BE2C (cell line): ENCODE data around the gene MRPS10.

Experiments used
- DNase-seq: peaks from one replicate; pipeline ENCODE4 v3.0.0-alpha.2; 2020
- H3K27me3 ChIP-seq: fragments of 250-450 bp; sonication (Bioruptor Pico); 2 replicates; pipeline ENCODE4 v1.5.1; 2020; ENCODE audit warnings: mild to moderate bottlenecking
- H3K36me3 ChIP-seq: fragments of 250-450 bp; sonication (Bioruptor Pico); 2 replicates; pipeline ENCODE4 v1.5.1; 2020; ENCODE audit warnings: mild to moderate bottlenecking
- H3K4me1 ChIP-seq: fragments of 250-450 bp; sonication (Bioruptor Pico); 2 replicates; pipeline ENCODE4 v1.5.1; 2020
- H3K4me3 ChIP-seq: 2 replicates; pipeline ENCODE4 v1.5.1; 2011; ENCODE audit warnings: low read depth, low read length
- H3K9me3 ChIP-seq: fragments of 250-450 bp; sonication (Bioruptor Pico); 2 replicates; pipeline ENCODE4 v1.5.1; 2020
- TF ChIP-seq, protein P1 (sequence below): IDR thresholded peaks from 2 replicates; pipeline ENCODE4 v1.5.1; 2012; ENCODE audit warnings: mild to moderate bottlenecking, low read depth, low read length

The MRPS10 gene

DNA sequence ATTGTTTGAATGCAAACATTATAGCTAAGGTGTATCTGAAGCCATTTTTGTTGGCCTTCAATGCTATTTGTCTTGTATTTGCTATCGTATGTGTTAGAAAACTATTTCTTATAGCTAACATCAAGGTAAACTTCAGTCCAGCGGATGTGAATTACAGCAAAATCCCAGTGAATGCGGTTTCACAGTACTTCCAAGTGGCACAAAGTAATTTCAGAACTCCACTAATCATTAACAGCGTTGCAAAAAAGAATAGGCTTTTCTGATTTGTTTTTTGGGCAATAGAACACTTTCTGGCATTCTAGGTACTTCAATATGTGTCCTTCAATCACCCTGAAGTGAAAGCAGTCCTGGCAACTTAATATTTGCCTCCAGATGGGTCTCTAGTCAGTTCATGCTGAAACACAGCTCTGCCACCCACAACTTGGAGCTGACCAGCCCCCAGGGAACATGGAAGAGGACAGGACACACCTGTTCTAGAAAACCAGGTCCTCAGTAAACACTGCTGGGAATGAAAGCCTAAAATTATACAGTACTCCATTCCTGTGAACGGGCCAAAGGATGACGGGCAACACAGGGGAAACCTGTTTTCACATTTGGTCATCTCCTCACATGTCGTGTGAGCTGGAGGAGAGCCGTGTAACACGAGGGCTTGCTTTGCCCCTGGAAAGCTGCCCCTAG lies 9.7 kb upstream of the MRPS10 start:
- Histone ChIP-seq H3K4me3 (no peak overlapping the region), H3K9me3 (no peaks in the 10 kb centered on the region), H3K36me3 (no peaks in the 10 kb centered on the region; the same call in 1 of the 2 replicates), H3K27me3 (no peaks in the 10 kb centered on the region), H3K4me1 (peaks cover 5% of the 10 kb centered on the region)
- TF ChIP-seq, protein P1, sequence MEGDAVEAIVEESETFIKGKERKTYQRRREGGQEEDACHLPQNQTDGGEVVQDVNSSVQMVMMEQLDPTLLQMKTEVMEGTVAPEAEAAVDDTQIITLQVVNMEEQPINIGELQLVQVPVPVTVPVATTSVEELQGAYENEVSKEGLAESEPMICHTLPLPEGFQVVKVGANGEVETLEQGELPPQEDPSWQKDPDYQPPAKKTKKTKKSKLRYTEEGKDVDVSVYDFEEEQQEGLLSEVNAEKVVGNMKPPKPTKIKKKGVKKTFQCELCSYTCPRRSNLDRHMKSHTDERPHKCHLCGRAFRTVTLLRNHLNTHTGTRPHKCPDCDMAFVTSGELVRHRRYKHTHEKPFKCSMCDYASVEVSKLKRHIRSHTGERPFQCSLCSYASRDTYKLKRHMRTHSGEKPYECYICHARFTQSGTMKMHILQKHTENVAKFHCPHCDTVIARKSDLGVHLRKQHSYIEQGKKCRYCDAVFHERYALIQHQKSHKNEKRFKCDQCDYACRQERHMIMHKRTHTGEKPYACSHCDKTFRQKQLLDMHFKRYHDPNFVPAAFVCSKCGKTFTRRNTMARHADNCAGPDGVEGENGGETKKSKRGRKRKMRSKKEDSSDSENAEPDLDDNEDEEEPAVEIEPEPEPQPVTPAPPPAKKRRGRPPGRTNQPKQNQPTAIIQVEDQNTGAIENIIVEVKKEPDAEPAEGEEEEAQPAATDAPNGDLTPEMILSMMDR = no peak
- no peak for DNase-seq

DNA sequence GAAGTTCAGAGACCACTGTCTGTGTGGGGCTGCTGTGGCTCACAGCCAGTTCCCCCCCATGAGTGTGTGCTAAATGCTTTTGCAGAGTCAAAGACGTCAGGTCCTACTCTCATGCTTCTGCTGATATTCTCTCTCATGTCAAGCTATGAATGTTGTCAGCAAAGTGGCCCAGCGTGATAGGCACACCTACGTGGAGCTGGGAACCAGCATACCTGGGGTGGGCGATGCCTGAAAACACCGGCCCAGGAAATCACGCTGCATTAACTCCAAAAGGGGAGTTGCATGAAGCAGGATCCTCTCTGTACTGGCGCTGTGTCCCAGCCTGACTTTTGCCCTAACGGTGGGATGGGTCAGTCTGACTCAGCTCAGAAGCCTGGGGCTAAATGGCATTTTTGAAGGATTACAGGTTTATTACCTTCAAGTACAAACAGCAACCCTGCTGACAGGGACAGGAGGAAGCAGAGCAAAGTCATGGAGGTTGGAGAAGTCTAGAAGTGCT lies 9.0 kb upstream of the MRPS10 start:
- no peak overlapping the region for H3K4me3 ChIP-seq
- H3K4me1 ChIP-seq = peaks cover 5% of the 10 kb centered on the region
- H3K36me3 ChIP-seq = no peaks in the 10 kb centered on the region; the same call in 1 of the 2 replicates
- no peak for DNase-seq
- TF ChIP-seq, protein P1 = no peak
- H3K9me3 ChIP-seq = no peaks in the 10 kb centered on the region
- no peaks in the 10 kb centered on the region for H3K27me3 ChIP-seq

DNA sequence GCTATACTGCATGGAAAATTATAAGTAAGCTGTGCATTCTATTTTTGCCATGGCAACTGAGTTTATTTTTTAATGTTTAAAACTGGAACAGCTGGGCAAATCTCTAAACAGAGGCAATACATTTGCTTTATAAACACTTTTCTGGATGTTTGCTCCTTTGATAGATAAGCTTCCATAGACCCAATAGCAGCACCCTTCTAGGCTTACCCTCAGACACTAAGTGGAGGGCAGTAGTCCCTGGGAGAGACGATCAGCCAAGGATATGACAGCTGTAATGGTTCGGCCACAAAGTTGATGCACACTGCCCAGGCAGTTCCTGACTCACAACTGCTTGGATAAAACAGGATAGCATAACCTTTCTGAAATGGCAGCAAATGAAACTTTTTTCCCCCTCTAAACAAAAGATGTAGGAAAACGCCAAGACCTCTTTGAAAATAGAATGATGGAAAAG lies 8.5 kb upstream of the MRPS10 start:
- H3K27me3 ChIP-seq = no peaks in the 10 kb centered on the region
- no peak for DNase-seq
- peaks cover 5% of the 10 kb centered on the region for H3K4me1 ChIP-seq
- H3K36me3 ChIP-seq = no peaks in the 10 kb centered on the region
- H3K4me3 ChIP-seq = no peak overlapping the region
- no peaks in the 10 kb centered on the region for H3K9me3 ChIP-seq
- TF ChIP-seq, protein P1 = no peak

DNA sequence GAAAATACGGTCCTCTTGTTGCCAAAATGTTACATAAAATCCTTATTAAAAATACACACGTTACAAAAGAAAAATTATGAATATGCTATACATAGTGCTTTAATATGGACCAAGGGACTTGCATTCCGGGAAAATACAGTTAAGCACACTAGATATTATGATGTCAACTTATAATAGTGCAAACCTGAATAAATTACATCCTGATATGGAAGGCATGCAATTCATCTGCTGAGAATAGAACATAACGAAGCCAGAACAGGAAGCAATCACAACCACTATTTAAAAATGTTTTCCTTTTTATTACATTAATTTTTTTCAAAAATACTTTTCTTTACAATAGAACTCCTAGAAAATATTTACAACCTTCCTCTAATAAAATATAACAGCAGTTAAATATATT lies 7.8 kb upstream of the MRPS10 start:
- TF ChIP-seq, protein P1 = no peak
- Histone ChIP-seq H3K4me3 (no peak overlapping the region), H3K27me3 (no peaks in the 10 kb centered on the region), H3K9me3 (no peaks in the 10 kb centered on the region), H3K4me1 (no peaks in the 10 kb centered on the region; the same call in none of the 2 replicates), H3K36me3 (no peaks in the 10 kb centered on the region)
- DNase-seq = no peak

DNA sequence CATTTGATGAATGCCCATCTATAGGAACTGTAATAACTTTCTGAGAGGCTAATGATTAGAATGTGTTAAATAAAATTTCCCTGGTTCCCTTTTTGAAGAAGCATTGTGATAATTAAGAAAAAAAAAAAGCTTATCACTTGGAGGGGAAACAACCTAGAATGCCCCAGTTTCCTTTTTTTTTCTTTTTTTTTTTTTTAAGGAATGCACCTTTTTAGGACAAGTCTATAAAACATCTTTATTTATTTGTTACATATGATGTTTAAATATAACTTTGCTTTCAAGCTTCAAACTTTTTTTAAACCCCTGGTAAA lies 7.3 kb upstream of the MRPS10 start:
- Histone ChIP-seq H3K27me3 (no peaks in the 10 kb centered on the region), H3K9me3 (no peaks in the 10 kb centered on the region), H3K36me3 (no peaks in the 10 kb centered on the region), H3K4me3 (no peak overlapping the region), H3K4me1 (no peaks in the 10 kb centered on the region; the same call in 1 of the 2 replicates)
- DNase-seq = no peak
- TF ChIP-seq, protein P1 = no peak

DNA sequence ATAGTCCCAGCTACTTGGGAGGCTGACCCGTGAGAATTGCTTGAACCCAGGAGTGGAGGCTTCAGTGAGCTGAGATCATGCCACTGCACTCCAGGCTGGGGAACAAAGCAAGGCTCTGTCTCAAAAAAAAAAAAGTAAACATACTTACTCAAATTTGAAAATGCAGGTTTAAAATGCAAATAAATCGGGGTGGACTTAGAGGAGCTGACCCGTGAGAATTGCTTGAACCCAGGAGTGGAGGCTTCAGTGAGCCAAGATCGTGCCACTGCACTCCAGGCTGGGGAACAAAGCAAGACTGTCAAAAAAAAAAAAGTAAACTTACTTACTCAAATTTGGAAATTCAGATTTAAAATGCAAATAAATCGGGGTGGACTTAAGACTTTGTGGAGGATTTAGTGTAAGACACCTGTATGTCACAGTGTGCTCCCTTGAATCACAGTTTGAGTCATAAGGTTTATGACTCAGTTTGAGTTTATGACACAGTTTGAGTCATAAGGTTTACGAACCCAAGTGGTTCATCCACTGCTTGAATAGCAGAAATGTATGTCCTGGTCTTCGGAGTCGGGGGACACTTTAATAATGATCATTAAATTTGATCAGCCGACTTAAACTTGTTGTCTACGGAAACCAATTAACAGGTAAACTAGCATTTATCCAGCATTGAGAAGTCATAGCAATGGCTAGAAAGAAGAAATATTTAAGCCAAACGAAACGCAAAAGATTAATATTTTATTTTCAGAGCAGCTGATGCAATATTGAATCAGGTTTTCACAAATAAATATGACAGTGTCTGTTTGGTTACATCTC lies 6.8 kb upstream of the MRPS10 start:
- Histone ChIP-seq H3K36me3 (no peaks in the 10 kb centered on the region), H3K27me3 (no peaks in the 10 kb centered on the region), H3K9me3 (no peaks in the 10 kb centered on the region), H3K4me1 (no peaks in the 10 kb centered on the region; the same call in 1 of the 2 replicates), H3K4me3 (no peak overlapping the region)
- no peak for DNase-seq
- TF ChIP-seq, protein P1 = no peak
